HL-60/S4 treated with retinoic acid at 250 ng/mL for 4 days and 3 days (cell line): ENCODE results near the gene LRRFIP1.

ENCODE experiments used
- in situ Hi-C: fragments of 300-500 bp; cut with MboI; formaldehyde crosslinking; loops from 2 replicates; pipeline ENCODE4 v1.7.0; 2022; ENCODE audit warnings: low sequenced_read_pairs

The LRRFIP1 gene

GRCh38 chr2:237638176-237638575 is 10.8 kb downstream of the LRRFIP1 start:
- in situ Hi-C loops, result no loop called here

- in situ Hi-C loops, result no loop called here
Measured at GRCh38 chr2:237639052-237639835, 11.9 kb downstream of the LRRFIP1 start.

DNA sequence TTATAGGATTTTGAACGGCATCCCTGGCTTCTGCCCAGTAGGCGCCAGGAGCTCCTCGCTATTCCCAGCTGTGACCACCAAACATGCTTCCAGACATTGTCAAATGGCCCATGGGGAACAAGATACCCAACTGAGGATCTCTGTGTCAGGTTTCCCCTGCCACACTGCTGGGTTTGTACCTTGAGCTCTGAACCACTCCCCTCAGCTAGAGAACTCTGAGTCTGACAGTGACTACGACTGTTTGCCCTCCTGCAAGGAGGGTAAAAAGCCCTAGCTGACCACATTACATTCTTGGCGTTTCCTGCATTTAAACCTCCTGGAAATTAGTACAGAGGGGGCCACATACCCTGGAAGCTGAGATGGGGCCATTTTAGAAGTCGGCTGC is 12.4 kb downstream of the LRRFIP1 start:
- in situ Hi-C loops, result no loop called here

DNA sequence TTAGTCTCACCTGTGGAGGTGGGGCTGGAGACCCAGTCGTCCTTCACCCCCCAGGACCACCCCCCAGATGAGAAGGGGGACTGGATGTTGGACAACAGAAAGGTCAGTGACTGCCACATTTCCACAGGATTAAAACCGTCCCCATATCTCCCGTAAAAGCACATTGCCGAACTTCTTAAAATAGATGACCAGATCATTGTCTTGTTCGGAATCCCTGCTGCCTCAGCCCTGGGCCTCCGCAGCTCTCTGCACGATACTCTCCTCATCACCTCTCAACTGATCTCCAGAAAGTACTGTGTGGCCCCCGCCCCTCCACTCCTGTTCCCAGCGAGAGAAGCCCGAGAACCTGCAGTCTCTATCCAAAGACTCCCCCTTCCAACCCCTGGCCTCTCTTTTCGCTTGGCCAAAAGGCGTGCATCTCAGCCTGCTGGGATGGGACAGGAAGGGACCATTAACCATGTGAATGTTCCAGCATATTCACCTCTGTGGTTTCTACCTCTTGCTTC is 13.2 kb downstream of the LRRFIP1 start:
- in situ Hi-C loops, result no loop called here

DNA sequence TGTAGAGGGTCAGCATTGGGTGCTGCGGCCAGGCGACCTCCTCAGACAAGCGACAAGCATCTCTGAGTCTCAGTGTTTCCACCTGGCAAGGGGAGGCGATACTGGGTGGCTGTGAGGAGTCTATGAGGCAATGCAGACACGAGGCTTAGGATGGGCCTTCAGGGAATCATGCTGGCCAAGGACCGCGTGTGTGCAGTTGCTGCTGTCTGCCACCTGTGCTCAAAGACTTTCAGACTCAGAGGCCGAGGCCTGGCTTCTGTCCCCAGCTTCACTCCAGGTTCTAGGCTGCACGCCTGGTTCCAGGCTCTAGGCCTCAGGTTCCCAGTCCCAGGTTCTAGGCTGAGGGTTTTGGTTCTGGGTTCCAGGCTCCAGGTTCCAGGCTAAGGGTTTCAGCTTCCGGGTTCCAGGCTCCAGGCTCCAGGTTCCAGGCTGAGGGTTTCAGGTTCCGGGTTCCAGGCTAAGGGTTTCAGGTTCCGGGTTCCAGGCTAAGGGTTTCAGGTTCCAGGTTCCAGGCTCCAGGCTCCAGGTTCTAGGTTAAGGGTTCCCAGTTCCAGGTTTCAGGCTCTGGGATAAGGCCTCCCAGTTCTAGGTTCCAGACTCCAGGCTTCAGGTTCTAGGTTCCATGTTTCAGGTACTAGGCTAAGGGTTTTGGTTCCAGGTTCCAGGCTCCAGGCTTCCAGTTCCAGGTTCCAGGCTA is 14.8 kb downstream of the LRRFIP1 start:
- in situ Hi-C loops, result no loop called here

DNA sequence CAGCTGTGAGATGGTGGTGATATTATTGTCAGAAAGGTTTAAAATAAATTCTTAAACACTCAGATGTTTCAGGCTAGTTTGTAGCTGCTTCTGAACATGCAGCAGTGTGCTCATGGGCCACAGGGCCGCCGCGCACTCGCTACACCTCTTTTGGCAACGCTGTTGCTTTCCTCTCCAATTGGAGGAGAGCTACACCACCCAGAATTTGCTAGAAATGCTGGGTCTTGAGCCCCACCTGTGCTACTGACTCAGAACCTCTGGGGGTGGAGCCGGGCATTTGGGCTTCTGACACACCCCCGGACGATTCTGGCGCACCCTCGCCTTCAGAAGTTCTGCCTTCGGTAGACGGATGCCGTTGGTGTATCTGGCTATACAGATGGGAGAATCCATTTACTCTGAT is 15.7 kb downstream of the LRRFIP1 start:
- in situ Hi-C loops, result no loop called here

GRCh38 chr2:237643582-237644380 is 16.4 kb downstream of the LRRFIP1 start:
- in situ Hi-C loops, result no loop called here

GRCh38 chr2:237644381-237644703 is 17.0 kb downstream of the LRRFIP1 start:
- in situ Hi-C loops, result no loop called here

GRCh38 chr2:237645261-237645660 is 17.9 kb downstream of the LRRFIP1 start:
- in situ Hi-C loops, result no loop called here

DNA sequence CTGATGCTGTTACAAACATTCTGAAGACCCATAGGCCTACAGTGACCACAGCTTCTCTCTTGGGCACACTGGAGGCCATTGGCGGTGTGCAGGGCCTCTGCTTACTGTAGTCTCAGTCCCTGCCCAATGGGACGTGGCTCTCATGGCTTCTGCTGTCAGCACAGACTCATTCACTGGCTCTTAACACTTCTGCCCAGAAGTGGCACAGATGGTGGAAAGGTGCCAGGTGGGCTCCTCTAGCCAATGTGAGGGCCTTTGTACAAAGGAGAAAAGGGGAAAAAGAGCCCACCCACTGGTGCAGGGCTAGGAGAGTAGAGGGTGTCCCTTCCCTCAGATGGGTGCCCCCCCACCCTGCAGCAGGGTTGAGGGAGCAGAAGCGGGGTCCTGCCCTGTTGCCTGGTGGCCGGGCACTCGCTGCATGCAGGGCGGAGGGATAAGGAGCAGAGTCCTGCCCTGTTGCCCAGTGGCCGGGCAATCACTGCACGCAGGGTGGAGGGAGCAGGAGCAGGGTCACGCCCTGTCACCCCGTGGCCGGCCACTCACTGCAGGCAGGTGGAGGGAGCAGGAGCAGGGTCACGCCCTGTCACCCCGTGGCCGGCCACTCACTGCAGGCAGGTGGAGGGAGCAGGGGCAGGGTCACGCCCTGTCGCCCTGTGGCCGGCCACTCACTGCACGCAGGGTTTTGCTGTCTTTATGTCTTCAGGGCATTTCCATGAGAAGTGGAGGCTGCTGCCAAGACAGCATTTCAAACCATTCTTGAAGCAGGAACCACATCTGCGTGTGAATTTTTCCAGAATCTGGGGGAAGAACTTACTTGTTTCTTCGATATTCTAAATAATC is 20.0 kb downstream of the LRRFIP1 start:
- in situ Hi-C loops, result no loop called here

DNA sequence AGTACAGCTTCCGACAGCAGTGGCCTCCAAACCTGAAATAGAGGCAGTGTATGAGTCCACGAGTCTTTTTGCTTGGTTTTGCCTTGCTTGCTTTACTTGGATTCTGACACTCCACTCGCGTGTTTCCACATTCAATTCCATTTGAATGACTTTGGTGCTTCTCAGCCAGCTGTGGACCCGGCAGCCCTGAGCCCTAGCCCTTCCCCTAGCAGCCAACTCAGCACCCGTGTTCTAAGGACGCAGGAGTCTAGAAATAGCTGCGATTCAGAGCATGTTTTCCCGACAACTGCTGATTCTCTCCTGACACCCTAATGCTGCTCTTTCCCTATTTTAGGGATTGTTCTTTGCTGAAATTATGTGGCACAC is 20.6 kb downstream of the LRRFIP1 start:
- in situ Hi-C loops, result no loop called here

DNA sequence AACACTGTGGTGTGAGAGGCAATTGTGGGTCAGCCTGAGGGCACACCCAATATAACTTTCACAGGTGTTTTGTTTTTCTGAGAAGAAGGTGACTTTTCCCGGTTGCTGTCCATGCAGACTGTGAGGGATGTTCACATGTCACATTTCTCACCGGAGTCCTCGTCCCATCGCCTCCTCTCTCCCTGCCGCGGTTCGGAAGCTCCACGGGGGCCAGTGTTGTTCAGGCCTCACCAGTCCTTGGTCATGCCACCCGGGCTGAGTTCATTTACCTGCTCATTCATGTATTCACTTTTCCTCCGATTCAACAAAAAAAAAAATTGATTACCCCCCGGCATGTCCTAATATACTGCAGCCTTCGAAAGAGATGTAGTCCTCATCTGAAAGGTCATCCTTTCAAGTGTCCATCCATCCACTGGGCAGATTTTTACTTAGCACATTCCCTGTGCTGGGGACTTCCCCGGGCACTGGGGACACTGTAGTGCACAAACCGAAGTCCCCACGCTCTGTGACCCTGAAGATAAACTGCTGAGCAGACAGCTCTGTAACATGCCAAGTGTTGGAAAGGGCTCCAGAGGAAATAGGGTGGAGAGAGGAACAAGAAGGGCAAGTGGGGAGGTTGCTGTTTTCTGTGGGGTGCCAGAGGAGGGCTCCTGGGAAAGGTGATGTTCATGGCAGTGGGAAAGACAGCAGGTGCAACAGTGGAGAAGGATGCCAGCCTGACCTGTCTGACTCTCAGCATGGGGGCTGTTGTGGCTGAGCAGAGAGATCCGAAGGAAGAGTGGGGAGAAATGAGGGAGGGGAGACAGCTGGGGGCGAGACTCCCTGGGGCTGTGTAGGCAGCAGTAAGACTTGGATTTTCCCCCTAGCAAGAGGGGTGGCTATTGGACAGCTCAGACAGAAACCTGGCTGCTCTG is 22.4 kb downstream of the LRRFIP1 start:
- in situ Hi-C loops, result no loop called here

DNA sequence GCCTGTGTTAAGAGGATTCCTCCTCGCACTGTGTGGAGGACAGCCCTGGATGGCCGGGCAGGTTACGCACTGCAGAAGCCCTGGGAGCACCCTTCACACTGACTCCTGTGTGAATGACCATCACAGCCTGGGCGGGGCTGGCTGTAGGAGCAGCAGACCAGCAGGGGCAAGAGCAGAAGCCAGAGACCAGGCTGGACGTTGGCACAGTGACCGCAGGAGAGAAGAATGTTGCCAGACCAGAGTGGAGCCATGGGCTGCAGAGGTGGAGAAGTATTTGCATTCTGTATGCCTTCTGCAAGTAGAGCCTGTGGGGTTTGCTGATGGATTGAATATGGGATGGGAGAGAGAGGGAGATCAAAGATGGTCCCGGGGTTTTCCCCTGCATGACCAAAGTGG is 23.1 kb downstream of the LRRFIP1 start:
- in situ Hi-C loops, result no loop called here

DNA sequence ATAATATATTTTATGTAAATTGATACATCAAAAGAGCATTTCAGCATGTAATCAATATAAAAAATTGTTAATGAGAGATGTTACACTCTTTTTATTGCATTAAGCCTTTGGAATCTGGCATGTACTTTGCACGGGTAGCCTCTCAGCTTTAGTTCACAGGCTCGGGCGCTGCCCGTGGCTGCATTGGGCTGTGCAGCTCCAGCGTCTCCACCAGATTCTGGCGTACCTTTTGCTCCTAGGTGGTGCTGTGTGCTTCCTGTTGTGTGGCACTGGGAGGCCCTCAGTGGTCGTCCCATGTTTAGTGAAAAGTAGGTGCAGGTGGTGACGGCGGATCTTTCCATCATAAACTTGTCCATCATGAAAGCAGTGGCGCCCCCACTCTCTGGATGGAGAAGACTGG is 24.4 kb downstream of the LRRFIP1 start:
- in situ Hi-C loops, result no loop called here

GRCh38 chr2:237652181-237652580 is 24.8 kb downstream of the LRRFIP1 start:
- in situ Hi-C loops, result no loop called here

- in situ Hi-C loops, result no loop called here
Measured at GRCh38 chr2:237652854-237653253, 25.5 kb downstream of the LRRFIP1 start.

DNA sequence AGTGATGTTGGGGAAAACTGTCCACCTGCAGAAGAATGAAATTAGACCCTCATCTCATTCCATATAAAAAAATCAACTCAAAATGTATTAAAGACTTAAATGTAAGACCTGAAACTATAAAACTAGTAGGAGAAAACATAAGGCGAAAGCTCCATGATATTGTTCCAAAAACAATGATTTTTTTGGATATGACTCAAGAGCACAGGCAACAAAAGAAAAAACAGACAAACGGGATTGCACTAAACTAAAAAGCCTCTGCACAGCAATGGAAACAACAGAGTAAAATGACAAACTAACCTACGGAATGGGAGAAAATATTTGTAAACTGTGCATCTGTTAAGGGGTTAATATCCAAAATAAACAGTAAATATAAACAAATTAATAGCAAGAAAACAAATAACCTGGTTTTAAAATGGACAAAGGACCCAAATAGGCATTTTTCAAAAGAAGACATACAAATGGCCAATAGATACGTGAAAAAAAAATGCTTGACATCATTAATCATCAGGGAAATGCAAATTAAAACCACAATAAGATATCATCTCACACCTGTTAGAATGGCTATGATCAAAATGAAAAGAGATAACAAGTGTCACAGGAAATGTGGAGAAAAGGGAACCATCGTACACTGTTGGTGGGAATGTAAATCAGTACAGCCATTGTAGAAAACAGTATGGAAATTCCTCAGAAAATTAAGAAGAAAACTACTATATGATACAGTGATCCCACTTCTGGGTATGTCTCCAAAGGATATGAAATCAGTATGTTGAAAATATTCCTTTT is 26.6 kb downstream of the LRRFIP1 start:
- in situ Hi-C loops, result no loop called here

- in situ Hi-C loops, result no loop called here
Measured at GRCh38 chr2:237657063-237657462, 29.7 kb downstream of the LRRFIP1 start.

DNA sequence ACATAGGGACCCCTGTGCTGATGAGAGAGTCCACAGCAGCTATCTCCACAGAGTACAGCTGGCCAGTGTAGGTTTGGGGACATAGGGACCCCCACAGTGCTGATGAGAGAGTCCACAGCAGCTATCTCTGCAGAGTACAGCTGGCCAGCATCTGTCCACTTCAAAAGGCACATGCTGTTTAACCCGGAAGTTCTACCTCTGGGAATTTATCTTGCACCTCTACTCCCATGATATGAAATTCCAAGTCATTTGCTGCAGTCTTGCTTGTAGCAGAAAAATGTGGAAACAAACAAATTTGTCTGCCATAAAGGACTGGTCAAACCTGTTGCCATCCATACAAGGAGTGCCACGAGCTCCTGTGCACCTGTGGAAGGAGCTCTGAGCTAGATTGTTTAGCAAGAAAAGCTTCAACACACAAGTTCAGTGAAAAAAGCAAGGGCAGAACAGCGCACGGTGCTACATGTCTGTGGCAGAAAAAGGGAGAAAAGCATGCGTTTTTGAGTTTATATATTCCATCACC is 33.1 kb downstream of the LRRFIP1 start:
- in situ Hi-C loops, result no loop called here
